Progenitor cell of endocrine pancreas (in vitro differentiated cells): ENCODE results near the gene FREY1. TPM values are rescaled to one million over a fixed set of nuclear protein-coding genes. Genes with fewer than 3 reads are reported as not detected.

Source experiments
- DNase-seq: peaks from one replicate; pipeline ENCODE4 v3.0.0; 2021; ENCODE audit warnings: low spot score; ENCODE audit not compliant: unreplicated experiment
- H3K27ac Mint-ChIP-seq: 2 replicates; pipeline ENCODE4 v1.8.0; 2021; ENCODE audit warnings: mild to moderate bottlenecking, moderate library complexity, mixed read lengths
- H3K27me3 Mint-ChIP-seq: 2 replicates; pipeline ENCODE4 v1.8.0; 2021; ENCODE audit warnings: mixed read lengths
- H3K36me3 Mint-ChIP-seq: 2 replicates; pipeline ENCODE4 v1.8.0; 2022; ENCODE audit warnings: mixed read lengths; ENCODE audit not compliant: insufficient read depth
- H3K4me1 Mint-ChIP-seq: 2 replicates; pipeline ENCODE4 v1.8.0; 2021; ENCODE audit warnings: low read depth, mixed read lengths
- H3K4me3 Mint-ChIP-seq: 2 replicates; pipeline ENCODE4 v1.8.0; 2021; ENCODE audit warnings: low read depth, mild to moderate bottlenecking, moderate library complexity, mixed read lengths
- H3K9me3 Mint-ChIP-seq: 2 replicates; pipeline ENCODE4 v1.8.0; 2021; ENCODE audit warnings: low read depth, mixed read lengths
- total RNA-seq: library from RNA; stranded (reverse); gene quantifications from 2 replicates; pipeline ENCODE4 v1.2.1, GENCODE V29; 2021
- TF ChIP-seq, protein P1 (sequence below): fragments of 200-600 bp; sonication (generic); IDR thresholded peaks from one replicate; pipeline ENCODE4 v1.5.0; 2021; ENCODE audit warnings: antibody characterized with exemption, mild to moderate bottlenecking; ENCODE audit not compliant: unreplicated experiment

FREY1 gene
- total RNA-seq, 1 donor from 2014 or later, result 3.7 TPM

- no peak overlapping the region for H3K4me3 Mint-ChIP-seq
These were observed 25.2 kb downstream of the FREY1 start for GRCh38 chr11:45881708-45882368.

GRCh38 chr11:45880772-45881570 is 26.1 kb downstream of the FREY1 start:
- TF ChIP-seq, protein P1, sequence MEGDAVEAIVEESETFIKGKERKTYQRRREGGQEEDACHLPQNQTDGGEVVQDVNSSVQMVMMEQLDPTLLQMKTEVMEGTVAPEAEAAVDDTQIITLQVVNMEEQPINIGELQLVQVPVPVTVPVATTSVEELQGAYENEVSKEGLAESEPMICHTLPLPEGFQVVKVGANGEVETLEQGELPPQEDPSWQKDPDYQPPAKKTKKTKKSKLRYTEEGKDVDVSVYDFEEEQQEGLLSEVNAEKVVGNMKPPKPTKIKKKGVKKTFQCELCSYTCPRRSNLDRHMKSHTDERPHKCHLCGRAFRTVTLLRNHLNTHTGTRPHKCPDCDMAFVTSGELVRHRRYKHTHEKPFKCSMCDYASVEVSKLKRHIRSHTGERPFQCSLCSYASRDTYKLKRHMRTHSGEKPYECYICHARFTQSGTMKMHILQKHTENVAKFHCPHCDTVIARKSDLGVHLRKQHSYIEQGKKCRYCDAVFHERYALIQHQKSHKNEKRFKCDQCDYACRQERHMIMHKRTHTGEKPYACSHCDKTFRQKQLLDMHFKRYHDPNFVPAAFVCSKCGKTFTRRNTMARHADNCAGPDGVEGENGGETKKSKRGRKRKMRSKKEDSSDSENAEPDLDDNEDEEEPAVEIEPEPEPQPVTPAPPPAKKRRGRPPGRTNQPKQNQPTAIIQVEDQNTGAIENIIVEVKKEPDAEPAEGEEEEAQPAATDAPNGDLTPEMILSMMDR, result no peak
- Mint-ChIP-seq H3K4me1 (no peaks in the 10 kb centered on the region), H3K27ac (no peak overlapping the region), H3K36me3 (peaks cover 11% of the 10 kb centered on the region), H3K27me3 (no peaks in the 10 kb centered on the region), H3K4me3 (no peak overlapping the region), H3K9me3 (no peaks in the 10 kb centered on the region)
- DNase-seq, result no peak

More at GRCh38 chr11:45881708-45882368, 25.2 kb downstream of the FREY1 start:
- H3K36me3 Mint-ChIP-seq, result peaks cover 9% of the 10 kb centered on the region
- H3K9me3 Mint-ChIP-seq, result no peaks in the 10 kb centered on the region
- H3K4me1 Mint-ChIP-seq, result no peaks in the 10 kb centered on the region
- no peak for DNase-seq
- no peak overlapping the region for H3K27ac Mint-ChIP-seq
- H3K27me3 Mint-ChIP-seq, result no peaks in the 10 kb centered on the region
- TF ChIP-seq, protein P1, result no peak

DNA sequence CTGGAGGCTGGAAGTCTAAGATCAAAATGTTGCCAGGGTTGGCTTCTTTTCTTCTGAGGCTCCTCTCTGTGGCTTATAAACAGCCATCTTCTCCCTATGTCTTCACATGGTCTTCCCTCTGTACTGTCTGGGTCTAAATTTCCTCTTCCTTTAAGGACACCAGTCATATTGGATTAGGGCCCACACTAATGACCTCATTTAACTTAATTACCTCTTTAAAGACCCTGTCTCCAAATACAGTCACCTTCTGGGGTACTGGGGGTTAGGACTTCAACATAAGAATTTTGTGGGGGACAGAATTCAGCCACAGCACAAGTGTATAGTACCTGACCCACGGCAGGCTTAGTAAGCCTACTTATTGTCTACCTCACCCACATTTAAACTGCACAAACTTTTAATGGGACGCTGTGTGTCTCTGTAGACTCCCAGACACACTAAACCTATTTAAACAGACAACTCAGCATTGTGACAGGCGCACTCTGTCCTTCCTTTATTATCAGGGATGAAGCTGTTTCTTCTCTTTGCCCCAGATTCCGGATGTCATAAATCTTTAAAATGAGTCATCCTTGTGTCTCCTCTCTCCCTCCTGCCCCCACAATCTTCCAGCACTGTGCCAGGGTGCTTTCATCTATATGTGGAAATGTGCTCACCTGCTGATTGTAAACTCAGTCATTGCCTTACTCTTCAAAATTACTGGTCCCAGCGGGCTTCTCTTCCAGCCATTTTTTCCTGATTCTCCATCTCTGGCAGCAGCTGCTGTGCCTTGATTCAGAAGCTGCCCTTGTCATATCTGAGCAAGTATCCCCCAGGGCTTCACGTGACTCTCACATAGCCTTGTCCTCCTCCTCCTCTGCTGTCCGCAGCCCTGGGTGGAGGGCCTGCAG is 27.0 kb downstream of the FREY1 start:
- no peak for DNase-seq
- Mint-ChIP-seq H3K4me1 (no peaks in the 10 kb centered on the region), H3K27ac (no peak overlapping the region), H3K9me3 (no peaks in the 10 kb centered on the region), H3K4me3 (no peak overlapping the region), H3K36me3 (peaks cover 15% of the 10 kb centered on the region), H3K27me3 (no peaks in the 10 kb centered on the region)
- TF ChIP-seq, protein P1, result no peak

DNA sequence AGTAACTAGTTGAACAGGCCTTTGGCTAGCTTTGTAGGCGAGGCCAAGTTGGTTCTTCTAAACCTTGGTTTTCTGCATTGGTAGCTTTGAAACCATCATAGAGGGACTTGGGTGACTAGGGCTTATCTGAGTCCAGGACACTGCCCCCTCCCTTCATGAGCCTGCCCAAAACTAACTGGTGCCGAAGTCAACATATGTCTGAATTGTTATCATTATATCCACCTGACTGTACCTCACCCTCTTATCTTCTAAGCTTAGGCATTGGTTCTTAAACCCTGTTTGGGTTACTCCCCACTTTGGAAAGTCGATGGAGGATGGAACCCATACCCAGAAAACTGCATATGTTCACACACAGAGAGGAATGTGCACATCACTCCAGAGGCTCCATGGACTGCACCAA is 29.2 kb downstream of the FREY1 start:
- Mint-ChIP-seq H3K27me3 (no peaks in the 10 kb centered on the region), H3K9me3 (no peaks in the 10 kb centered on the region), H3K4me1 (no peaks in the 10 kb centered on the region), H3K36me3 (peaks cover 17% of the 10 kb centered on the region), H3K4me3 (no peak overlapping the region), H3K27ac (no peak overlapping the region)
- DNase-seq, result no peak
- TF ChIP-seq, protein P1, result no peak

DNA sequence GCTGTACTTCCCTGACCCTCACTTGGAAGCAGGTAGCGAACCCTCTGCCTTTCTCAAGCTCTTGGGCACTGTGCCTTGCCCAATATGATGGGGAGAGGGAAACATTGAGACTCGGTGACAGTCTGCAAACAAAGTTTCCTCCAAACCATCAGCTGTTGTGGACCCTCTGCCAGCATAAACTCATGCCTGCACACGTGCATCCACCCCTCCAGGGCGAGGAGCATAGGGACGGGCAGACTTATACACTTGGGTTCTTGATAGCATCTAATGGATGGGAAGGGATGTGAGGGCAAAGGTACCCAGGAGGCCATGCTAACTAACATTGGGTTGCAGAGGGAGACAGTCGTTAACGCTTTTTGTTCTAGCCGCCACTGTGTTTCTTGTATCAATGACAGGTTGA is 29.9 kb downstream of the FREY1 start:
- no peak overlapping the region for H3K4me3 Mint-ChIP-seq
- DNase-seq, result no peak
- TF ChIP-seq, protein P1, result no peak
- H3K9me3 Mint-ChIP-seq, result no peaks in the 10 kb centered on the region
- no peak overlapping the region for H3K27ac Mint-ChIP-seq
- no peaks in the 10 kb centered on the region for H3K27me3 Mint-ChIP-seq
- peaks cover 14% of the 10 kb centered on the region for H3K36me3 Mint-ChIP-seq
- no peaks in the 10 kb centered on the region for H3K4me1 Mint-ChIP-seq
